GM21528 (cell line): ENCODE results near the gene DIABLO.
"Not testable (repeated sequence)": the region's sequence is repeated elsewhere in the genome, so short reads cannot be mapped to it uniquely, and the experiment has no call there.

Experiments
- ATAC-seq: cut with Tn5 transposase; IDR thresholded peaks from one replicate; pipeline ENCODE4 v1.9.1; 2021; ENCODE audit warnings: mild to moderate bottlenecking, moderate library complexity; ENCODE audit not compliant: unreplicated experiment, low FRiP score

Gene DIABLO

DNA sequence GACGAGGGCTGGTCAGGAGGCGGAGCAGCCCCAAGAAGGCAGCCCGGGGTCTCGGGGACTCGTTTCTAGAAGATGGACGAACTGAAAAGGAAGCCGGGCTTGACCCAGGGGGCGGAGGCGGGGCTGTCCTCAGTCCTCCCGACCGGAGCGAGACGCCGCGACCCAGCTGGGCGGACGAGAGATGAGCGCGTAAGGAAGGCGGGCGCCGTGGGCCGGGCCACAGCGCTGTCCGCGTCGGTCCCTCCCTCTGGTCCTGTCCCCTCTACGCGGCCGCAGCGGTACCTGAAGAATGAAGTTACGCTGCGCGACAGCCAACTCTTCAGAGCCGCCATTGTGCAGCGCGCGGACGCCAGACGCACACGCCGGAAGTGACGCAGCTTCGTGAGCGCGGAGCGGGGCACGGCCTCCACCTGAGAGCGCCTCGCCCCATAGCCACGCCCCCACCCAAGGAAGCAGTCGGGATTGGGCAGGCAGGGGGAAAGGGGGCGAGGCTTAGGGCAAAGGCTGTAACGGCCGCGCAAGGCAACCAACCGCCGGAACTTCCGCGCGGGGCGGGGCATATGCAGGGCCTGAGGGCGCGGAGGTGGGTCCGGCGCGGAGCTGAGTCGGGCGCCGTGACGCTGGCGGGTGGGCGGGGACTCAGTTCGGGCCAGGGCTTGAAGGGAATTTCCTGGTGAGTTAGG lies at the start of gene DIABLO:
TSS of gene DIABLO (minus strand) at position 370 of the 683 bp plus-strand sequence. CDS start at position 332, 38 bp downstream.
- peak; percentile 91 for ATAC-seq

DNA sequence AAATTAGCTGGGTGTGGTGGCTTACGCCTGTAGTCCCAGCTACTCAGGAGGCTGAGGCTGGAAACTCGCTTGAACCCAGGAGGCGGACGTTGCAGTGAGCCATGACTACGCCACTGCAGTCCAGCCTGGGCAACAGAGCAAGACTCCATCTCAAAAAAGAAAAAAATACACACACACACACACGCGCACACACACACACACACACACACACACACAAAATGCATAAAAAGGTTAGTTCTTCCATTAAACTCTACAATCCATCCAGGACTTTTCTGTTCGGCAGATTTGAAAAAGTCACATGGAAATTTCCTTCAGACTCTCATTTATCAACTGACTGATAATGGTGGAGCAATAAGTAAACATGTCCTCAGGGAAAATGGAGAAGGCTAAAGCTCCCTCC lies 49.6 kb upstream of the DIABLO start:
- ATAC-seq: no peak

DNA sequence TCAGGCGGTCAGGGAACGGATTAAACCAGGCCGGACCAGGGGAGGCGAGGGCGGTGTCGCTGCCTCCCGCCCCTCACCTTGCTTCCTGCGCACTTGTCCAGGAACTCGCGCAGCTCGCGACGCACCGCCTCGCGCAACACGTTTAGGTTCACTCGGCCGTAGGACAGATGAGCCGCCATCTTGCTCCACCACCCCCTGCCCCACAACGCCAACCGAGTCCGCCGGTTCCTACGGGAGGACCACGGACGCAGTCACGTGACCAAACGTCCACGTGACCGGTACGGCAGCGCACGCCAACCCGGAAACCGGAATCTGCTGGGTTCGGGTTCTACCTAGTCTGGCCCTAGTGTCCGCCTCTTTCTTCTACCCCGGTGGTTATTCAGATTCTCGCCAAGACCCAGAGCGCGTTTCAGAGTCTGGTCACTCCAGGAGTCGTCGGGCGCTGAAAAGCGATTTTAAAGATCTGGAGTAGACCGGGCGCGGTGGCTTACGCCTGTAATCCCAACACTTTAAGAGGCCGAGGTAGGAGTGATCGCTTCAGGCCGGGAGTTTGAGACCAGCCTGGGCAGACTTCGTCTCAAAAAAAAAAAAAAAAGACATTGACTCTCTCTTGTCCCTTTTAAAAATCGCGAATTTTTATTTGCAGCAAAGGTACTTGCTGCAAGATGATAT lies 40.5 kb upstream of the DIABLO start, which contains the start of gene VPS33A:
TSS of gene VPS33A (minus strand) at position 265 of the 672 bp plus-strand sequence. CDS start at position 179, 86 bp downstream.
- peak; percentile 83 for ATAC-seq

DNA sequence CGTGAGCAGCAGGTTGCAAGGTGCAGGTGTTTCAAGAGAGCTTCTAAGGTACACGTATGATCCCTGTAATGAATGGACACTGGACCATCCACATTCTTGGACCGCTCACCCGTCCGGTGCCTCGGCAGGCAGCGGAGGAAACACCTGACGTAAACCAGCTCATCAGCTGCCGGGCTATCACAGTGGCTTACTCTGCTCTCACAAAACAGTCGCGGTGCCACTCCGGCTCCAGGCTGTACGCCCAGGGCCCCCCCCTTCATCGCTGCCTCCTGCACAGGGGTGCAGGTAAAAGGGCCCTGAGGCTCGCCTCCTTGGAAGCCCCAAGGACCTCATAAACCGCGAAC lies 40.0 kb upstream of the DIABLO start:
- peak; percentile 32 for ATAC-seq

DNA sequence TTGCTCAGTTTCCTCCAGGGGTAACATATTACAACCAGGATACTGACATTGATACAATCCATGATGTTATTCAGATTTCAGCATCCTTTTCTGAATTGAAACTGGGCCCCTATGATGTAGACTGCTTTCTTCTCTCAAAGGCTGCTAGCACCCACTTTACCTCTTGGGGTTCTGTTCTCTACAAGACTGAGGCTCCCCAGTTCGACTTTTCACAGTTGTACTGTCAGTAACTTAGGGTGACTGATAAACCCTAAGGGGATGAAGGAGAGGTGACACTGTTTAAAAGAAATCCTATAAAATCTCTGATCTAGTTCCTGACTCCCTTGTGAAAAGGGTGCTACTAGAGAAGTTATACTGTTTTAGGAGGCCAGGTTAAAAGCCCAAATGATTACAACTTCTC lies 39.6 kb upstream of the DIABLO start:
- no peak for ATAC-seq

DNA sequence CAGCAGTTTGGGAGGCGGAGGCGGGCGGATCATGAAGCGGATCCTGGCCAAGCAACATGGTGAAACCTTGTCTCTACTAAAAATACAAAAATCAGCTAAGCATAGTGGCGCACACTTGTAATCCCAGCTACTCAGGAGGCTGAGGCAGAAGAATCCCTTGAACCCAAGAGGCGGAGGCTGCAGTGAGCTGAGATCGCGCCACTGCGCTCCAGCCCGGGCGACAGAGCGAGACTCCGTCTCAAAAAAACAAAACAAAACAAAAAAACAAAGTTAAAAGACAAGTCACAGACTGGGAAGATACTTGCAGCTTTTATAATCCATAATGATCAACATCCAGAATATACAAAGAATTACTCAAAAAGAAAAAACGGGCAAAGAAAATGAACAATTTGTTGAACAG lies 34.9 kb upstream of the DIABLO start:
- ATAC-seq: not testable (repeated sequence)

DNA sequence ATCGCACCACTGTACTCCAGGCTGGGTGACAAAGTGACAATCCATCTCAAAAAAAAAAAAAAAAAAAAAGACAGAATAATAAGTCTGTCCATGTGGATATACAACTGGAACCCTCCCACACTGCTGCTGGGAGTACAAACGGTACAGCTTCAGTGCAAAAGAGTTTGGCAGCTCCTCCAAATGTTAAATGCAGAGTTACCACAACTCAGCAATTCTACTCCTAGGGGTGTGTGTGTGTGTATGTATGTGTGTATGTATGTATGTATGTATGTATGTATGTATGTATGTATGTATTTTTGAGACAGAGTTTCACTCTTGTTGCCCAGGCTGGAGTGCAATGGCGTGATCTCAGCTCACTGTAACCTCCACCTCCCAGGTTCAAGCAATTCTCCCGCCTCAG lies 33.1 kb upstream of the DIABLO start:
- not testable (repeated sequence) for ATAC-seq

DNA sequence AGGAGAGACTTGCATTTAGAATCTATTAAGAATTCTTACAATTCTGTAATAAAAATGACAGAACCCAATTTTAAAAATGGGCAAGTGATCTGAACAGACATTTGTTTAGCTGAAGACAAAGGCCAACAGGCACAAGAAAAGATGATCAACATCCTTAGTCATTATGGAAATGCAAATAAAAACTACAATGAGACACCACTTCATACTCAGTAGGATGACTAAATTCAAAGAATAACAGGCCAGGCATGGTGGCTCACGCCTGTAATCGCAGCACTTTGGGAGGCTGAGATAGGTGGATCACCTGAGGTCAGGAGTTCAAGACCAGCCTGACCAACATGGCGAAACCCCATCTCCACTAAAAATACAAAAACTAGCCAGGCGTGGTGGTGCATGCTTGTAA lies 32.6 kb upstream of the DIABLO start:
- not testable (repeated sequence) for ATAC-seq

DNA sequence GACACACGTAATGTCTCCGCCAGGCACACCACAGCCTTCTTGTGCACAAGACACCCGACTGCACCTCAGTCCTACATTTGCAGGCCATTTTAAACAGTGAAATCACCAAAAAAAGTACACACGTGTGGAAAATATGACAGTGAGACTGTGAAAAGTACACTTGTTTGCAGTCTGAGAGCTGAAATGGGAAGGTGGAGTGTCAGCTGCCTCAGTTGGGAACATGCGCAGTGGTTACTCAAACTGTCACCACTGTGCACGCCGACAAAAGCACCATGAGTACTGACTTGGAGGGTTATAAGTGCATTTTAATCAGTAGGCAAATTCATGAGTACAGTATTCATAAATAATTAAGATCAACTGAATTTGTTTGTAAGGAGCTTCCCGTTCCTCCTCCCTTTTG lies 24.7 kb upstream of the DIABLO start:
- ATAC-seq: no peak

DNA sequence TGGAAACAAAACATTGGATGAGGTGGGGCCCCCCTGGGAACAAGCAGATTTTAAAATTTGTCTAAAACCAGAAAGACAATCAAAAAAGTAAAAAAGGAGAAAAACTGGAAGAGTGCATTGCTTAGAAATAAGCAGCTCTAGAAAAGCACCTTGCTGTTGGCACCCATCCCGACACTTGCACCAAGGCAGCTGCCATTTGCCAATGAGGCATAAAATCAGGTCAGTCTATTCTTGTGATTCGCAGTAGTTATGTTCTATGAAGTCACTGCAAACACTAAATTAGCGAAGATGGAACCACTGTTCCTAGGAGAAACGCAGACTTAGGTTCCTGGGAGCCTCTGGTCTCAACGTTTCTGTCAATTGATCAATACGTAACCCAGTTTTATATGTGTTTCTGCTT lies 24.2 kb upstream of the DIABLO start:
- no peak for ATAC-seq

DNA sequence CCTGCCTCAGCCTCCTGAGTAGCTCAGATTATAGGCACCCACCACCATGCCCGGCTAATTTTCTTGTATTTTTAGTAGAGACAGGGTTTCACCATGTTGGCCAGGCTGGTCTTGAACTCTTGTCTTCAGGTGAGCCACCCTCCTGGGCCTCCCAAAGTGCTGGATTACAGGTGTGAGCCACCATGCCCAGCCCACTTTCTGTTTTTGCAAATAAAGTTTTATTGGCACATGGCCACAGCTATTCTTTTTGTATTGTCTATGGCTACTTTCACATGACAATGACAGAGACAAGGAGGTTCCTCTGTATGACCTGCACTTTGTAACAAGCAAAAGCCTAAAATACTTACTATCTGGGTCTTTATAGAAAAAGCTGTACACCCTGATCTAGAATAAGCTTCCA lies 19.7 kb upstream of the DIABLO start:
- no peak for ATAC-seq

DNA sequence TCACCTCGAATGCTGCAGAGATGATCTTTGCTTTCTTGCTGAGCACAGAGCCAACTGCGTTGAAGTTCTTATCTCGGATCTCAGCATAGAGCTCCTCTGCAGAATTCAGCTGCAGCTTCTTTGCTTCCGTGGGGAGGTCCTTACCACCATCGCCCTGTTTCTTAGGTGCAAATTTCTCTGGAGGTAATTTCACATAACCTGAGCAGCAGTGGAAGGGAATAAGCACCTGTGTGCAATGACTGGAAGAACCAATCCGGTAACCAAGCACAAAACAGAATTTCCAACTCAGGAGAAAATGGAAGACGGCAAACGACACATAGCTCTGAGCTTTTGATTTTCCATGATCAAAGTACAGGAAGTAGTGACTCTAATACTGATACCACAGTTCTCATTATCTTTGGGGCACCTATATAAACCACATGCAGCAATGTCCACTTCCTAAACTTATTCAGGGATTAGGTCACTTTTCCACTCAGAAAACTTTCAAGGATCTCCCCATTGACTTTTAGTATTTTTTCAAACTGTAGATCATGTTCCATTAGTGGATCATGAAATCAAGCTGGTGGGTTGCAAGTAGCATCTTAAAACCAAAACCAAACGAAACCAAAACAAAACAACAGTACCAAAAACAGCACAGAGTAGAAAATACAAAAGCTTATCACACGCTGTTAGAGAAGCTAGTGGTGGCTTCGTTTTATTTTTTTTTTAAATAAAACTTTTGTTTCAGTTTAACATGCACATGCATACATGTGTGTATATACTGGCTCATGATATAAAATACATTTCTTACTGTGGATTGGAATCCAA lies 18.9 kb upstream of the DIABLO start:
- ATAC-seq: no peak

DNA sequence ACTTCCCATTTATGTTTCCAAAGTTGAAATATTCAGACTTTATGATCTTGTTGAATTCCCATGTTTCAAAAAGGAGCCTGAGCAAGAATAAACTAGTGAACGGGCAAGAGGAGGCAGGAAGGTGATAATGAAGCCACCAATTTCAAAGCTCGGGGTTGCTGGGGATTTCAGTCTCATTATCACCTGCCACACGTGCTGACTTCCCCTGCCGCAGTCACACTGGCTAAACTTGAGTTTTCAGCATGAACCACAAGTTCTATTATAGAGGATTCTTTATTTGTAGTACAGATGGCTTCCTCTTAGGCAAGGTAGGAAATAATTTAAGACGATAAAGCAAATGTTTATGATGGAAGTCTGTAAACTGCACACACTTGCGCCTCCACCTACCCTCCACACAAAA lies 18.1 kb upstream of the DIABLO start:
- no peak for ATAC-seq

DNA sequence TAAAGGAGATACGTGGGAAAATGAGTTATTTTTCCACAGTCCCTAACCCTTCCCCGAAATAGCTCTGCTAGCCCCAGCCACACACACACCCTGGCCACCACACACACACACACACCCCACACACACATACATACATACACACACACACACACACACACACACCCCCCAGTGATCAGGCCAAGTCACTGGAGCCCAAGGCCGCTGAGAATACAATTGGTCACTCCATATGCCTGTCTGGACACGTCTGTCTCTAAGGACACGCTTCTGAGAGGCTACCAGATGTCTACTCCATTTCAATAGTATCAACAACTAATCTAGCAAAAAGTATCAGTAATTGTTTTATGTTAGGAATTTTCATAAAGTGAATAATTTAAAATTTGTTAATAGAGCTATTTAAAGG lies 13.0 kb upstream of the DIABLO start:
- no peak for ATAC-seq

DNA sequence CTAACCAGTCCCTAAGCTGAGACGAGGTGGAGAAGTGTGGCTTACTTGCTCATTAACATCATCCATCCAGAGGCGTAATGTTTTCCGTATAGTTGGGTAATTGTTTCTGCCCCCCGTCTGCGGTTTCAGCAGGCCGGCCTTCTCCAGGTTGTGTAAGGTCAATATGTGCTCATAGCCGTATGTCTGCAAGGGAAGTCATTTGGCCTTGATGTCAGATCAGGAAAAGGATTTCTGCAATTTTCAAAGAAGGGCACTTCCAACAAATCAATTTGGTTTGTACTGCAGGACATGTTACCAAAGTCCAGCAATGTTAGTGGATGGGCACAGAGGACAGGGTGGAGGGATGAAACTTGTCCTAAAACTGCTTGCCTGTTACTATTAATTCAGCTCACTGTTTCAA lies 9.9 kb upstream of the DIABLO start:
- no peak for ATAC-seq

DNA sequence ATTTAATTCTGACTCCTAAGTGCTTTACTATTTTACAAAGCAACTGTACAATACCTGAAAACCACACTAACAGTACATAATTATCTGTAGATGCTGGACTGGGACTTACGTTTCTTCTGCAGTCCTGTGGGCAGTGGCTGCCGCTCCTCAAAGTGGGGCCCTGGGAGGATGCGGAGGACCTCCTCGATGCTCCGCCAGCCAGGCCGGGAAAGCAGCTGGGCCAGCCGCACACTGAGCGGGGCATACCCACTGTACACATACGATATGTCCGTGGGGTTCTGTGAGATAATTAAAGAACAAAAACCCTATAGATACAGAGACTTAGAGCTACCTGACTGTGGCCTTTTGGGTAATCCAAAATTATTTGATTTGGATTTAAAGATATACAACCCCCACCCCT lies 6.8 kb upstream of the DIABLO start:
- ATAC-seq: no peak

DNA sequence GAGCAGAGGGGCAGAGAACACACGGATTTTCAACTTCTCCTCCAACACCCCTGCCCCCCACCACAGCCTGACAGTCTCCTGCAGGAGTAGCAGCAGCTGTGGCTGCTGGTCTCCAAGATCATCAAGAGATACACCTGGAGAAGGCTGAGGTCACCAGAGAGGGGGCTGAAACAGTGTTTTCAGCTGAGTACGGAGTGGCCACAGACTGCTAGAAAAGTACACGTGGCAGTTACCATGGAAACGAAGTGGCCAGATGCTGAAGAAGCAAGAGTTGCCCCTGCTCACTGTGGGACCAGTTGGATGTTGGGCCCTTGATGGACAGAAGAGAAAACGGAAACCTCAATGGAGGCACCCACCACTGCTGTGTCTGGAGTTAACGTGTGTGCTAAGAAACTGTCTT lies 4.9 kb upstream of the DIABLO start:
- no peak for ATAC-seq

DNA sequence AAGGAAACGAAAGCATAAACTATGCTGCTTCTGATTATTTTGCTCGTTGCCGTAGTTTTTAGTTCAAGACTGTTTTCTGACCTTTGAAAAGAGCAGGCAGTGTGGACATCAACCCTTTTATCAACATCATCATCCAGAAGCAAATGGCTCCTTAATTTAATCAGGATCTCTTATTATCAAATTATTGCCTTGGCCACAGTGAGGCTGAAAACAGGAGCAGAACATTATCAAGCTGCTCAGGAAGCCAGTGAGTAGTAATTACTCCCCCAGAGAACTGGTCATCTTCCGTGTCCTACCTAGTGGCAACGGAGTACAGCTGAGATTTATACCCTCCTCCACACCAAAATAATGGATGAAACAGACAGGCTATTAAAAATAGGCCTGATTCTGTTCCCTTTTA lies 2.2 kb upstream of the DIABLO start:
- no peak for ATAC-seq

DNA sequence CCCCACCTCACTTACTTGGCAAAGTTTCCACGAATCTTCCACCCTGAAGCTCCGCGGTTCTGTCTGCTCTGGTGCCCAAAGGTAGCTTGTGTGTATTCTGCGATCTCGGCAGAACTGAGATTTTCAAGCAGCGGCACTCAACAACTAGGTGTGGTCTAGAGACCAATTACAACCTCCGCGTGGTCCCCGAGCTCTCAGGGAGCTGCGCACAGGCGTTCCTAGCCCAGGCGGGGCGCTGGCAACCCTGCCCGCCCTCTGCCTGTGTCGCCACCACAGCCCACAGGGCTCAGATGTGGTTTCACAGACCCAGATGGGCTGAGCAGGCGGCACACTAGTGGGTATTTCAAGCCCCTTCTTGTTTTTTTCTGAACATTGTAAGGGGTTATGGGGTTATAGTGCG lies 1.5 kb upstream of the DIABLO start:
- no peak for ATAC-seq

DNA sequence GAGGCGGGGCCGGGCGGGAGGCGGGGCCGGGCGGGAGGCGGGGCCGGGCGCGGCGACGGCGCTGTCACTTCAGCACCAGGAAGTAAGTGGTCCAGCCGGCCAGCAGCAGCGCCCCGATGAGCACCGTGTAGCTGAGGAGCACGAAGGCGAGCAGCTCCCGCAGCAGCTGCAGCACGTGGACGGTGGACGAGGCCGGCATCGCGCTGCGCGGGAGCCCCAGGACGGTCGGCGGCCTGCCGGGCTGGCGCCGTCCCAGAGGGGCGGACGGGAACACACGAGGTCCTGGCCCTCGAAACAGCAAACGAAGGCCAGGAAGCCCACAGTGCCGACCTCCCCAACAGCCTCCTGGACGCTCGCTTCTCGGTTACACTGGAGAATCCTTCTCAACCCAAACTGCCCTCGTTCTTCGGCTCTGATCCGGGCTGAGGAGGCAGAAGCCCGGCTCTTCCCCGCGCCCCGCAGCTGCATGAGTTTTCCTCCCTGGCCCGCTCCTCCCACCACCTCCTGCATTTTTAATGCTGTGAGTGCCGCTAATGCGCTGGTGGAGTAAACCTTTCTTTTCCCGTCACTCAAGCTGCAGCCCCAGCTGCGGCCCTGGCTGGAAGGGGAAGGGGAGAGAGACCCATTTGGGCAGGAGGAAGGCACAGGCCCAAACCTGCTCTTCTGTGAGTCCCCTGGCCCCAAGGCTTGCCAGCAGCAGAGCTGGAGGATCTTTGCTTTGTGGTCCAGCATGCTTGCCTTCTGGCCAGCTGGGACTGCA lies 694 bp upstream of the DIABLO start:
- no peak for ATAC-seq

DNA sequence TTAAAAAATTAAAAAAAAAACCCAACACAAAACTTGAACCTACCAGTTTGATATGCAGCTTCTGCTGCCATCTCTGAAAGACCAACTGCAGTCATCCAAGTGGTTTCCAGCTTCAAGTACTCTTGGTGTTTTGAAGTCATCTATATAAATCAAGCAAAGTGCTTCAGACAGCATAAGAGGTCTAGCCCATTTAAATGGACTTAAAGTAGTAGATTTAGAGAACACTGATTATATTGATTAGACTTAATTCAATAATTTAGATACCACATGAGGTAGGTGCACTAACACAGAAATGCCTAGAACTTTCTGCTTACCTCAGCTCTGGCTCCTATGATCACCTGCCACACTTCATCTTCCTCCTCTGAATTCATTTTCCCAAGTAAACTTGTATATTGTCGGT lies 9.4 kb downstream of the DIABLO start:
- no peak for ATAC-seq
